MM.1S (cell line): ENCODE results near the gene ADARB2.

ENCODE experiments used
- DNase-seq: peaks from one replicate; pipeline ENCODE4 v3.0.0-alpha.2; 2015
- H2AFZ ChIP-seq: fragments of 300-600 bp; sonication (generic); 2 replicates; pipeline ENCODE4 v1.6.0; 2016; ENCODE audit warnings: antibody characterized with exemption, low read length
- H3F3A ChIP-seq: fragments of 300-600 bp; sonication (generic); 2 replicates; pipeline ENCODE4 v1.6.1; 2016; ENCODE audit warnings: mild to moderate bottlenecking, antibody characterized with exemption, low read length, moderate library complexity, mixed read lengths; ENCODE audit not compliant: insufficient read depth
- H3K27ac ChIP-seq: fragments of 300-600 bp; sonication (generic); 2 replicates; pipeline ENCODE4 v1.5.1; 2016; ENCODE audit warnings: mild to moderate bottlenecking, low read length
- H3K27me3 ChIP-seq: fragments of 300-600 bp; sonication (generic); replicated peaks from 2 replicates; pipeline ENCODE4 v1.6.0; 2016; ENCODE audit warnings: low read length; ENCODE audit not compliant: insufficient read depth
- H3K36me3 ChIP-seq: fragments of 300-600 bp; sonication (generic); replicated peaks from 2 replicates; pipeline ENCODE4 v1.6.1; 2016; ENCODE audit warnings: mild to moderate bottlenecking, low read length, mixed read lengths; ENCODE audit not compliant: insufficient read depth
- H3K4me1 ChIP-seq: fragments of 300-600 bp; sonication (generic); 2 replicates; pipeline ENCODE4 v1.6.1; 2016; ENCODE audit warnings: low read length, mixed read lengths
- H3K4me2 ChIP-seq: fragments of 300-600 bp; sonication (generic); 2 replicates; pipeline ENCODE4 v1.6.0; 2016; ENCODE audit warnings: low read depth, low read length
- H3K4me3 ChIP-seq: fragments of 300-600 bp; sonication (generic); 2 replicates; pipeline ENCODE4 v1.5.1; 2016; ENCODE audit warnings: low read length, mixed read lengths
- H3K79me2 ChIP-seq: fragments of 300-600 bp; sonication (generic); 2 replicates; pipeline ENCODE4 v1.6.1; 2016; ENCODE audit warnings: mixed run types, low read length, mixed read lengths
- H3K9ac ChIP-seq: fragments of 300-600 bp; sonication (generic); 2 replicates; pipeline ENCODE4 v1.6.1; 2016; ENCODE audit warnings: low read length, mixed read lengths
- H3K9me2 ChIP-seq: fragments of 300-600 bp; sonication (generic); replicated peaks from 2 replicates; pipeline ENCODE4 v1.6.1; 2016; ENCODE audit warnings: mild to moderate bottlenecking, low read length, mixed read lengths; ENCODE audit not compliant: insufficient read depth
- H3K9me3 ChIP-seq: fragments of 300-600 bp; sonication (generic); replicated peaks from 2 replicates; pipeline ENCODE4 v1.6.1; 2016; ENCODE audit warnings: mild to moderate bottlenecking, low read length, mixed read lengths; ENCODE audit not compliant: insufficient read depth
- H4K20me1 ChIP-seq: fragments of 300-600 bp; sonication (generic); 2 replicates; pipeline ENCODE4 v1.6.1; 2016; ENCODE audit warnings: mild to moderate bottlenecking, low read length, moderate library complexity, mixed read lengths; ENCODE audit not compliant: insufficient read depth
- EZH2 ChIP-seq: fragments of 300-600 bp; sonication (generic); optimal IDR thresholded peaks from 2 replicates; pipeline ENCODE3; 2017; ENCODE audit warnings: low read depth, mild to moderate bottlenecking, antibody characterized with exemption, low read length, mixed read lengths
- EZH2phosphoT487 ChIP-seq: fragments of 300-600 bp; sonication (generic); IDR thresholded peaks from 2 replicates; pipeline ENCODE4 v1.6.1; 2018; ENCODE audit warnings: antibody characterized with exemption, low read length
- TF ChIP-seq, protein P1 (sequence below): fragments of 300-600 bp; sonication (generic); IDR thresholded peaks from 2 replicates; pipeline ENCODE4 v1.5.1; 2016; ENCODE audit warnings: antibody characterized with exemption, low read length, mixed read lengths

ADARB2 gene

GRCh38 chr10:1183033-1183396, 554.3 kb downstream of the ADARB2 start:
- Histone ChIP-seq H3K79me2 (no peaks in the 10 kb centered on the region), H3K4me2 (no peak overlapping the region), H3K9me3 (no peaks in the 10 kb centered on the region), H3K4me1 (no peaks in the 10 kb centered on the region), H3K9ac (no peak overlapping the region), H3K27me3 (peaks cover 24% of the 10 kb centered on the region; the same call in 1 of the 2 replicates), H4K20me1 (no peaks in the 10 kb centered on the region), H3K9me2 (no peaks in the 10 kb centered on the region), H3K36me3 (no peaks in the 10 kb centered on the region), H3K4me3 (no peak overlapping the region), H2AFZ (no peak overlapping the region), H3F3A (no peaks in the 10 kb centered on the region), H3K27ac (no peak overlapping the region)
- no peak for DNase-seq
- TF ChIP-seq EZH2, result no peak
- no peak for TF ChIP-seq EZH2phosphoT487
- TF ChIP-seq, protein P1, sequence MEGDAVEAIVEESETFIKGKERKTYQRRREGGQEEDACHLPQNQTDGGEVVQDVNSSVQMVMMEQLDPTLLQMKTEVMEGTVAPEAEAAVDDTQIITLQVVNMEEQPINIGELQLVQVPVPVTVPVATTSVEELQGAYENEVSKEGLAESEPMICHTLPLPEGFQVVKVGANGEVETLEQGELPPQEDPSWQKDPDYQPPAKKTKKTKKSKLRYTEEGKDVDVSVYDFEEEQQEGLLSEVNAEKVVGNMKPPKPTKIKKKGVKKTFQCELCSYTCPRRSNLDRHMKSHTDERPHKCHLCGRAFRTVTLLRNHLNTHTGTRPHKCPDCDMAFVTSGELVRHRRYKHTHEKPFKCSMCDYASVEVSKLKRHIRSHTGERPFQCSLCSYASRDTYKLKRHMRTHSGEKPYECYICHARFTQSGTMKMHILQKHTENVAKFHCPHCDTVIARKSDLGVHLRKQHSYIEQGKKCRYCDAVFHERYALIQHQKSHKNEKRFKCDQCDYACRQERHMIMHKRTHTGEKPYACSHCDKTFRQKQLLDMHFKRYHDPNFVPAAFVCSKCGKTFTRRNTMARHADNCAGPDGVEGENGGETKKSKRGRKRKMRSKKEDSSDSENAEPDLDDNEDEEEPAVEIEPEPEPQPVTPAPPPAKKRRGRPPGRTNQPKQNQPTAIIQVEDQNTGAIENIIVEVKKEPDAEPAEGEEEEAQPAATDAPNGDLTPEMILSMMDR, result no peak

DNA sequence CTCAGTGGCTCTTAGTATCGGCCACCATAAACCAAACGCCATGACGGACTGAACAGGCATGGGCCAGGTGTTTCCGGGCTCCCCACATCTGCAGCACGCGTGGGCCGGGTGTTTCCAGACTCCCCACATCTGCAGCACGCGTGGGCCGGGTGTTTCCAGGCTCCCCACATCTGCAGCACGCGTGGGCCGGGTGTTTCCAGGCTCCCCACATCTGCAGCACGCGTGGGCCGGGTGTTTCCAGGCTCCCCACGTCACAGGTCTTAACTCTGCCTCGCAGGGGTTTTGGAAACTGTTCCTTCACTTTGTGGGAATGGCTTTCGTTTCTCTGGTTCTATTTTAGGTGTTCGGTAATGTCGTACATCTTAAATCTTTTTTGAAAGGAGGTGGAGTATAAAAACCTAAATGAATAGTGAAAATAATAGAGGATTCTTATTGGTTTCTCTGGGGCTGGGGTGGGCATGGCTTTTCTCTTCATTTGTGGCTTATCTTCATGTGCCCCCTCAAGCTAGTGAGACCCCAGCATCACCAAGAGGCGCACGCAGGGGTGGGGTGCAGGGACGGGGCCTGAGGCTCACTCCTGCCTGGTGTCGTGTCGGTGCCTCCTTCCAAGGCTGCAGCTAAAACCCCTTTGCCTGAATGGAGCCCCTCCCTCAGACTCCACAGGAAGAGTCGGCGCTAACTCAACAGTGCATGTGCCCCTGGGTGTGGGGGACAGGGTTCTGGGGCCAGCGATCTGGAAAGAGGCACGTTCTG, 554.9 kb downstream of the ADARB2 start:
- Histone ChIP-seq H3K27me3 (peaks cover 24% of the 10 kb centered on the region; the same call in 1 of the 2 replicates), H3K4me3 (no peak overlapping the region), H3K4me1 (no peaks in the 10 kb centered on the region), H3K9me2 (no peaks in the 10 kb centered on the region), H3K36me3 (no peaks in the 10 kb centered on the region), H3K9me3 (no peaks in the 10 kb centered on the region), H3F3A (no peaks in the 10 kb centered on the region), H3K79me2 (no peaks in the 10 kb centered on the region), H3K9ac (no peak overlapping the region), H4K20me1 (no peaks in the 10 kb centered on the region), H3K4me2 (no peak overlapping the region), H3K27ac (no peak overlapping the region), H2AFZ (no peak overlapping the region)
- DNase-seq, result no peak
- TF ChIP-seq EZH2phosphoT487, result no peak
- TF ChIP-seq, protein P1, result no peak
- no peak for TF ChIP-seq EZH2

GRCh38 chr10:1180836-1181235, 556.5 kb downstream of the ADARB2 start:
- peaks cover 24% of the 10 kb centered on the region; the same call in 1 of the 2 replicates for H3K27me3 ChIP-seq
- no peak for DNase-seq

More at GRCh38 chr10:1180836-1181235, 556.5 kb downstream of the ADARB2 start:
- no peaks in the 10 kb centered on the region for H3K36me3 ChIP-seq
- H4K20me1 ChIP-seq, result no peaks in the 10 kb centered on the region
- no peaks in the 10 kb centered on the region for H3K79me2 ChIP-seq
- H3K4me2 ChIP-seq, result no peak overlapping the region
- no peak overlapping the region for H3K27ac ChIP-seq
- H3K9me3 ChIP-seq, result no peaks in the 10 kb centered on the region
- no peaks in the 10 kb centered on the region for H3K4me1 ChIP-seq
- TF ChIP-seq EZH2 (no peak), EZH2phosphoT487 (no peak)
- TF ChIP-seq, protein P1, result no peak
- H3K9ac ChIP-seq, result no peak overlapping the region
- no peaks in the 10 kb centered on the region for H3K9me2 ChIP-seq
- no peak overlapping the region for H3K4me3 ChIP-seq
- no peak overlapping the region for H2AFZ ChIP-seq
- no peaks in the 10 kb centered on the region for H3F3A ChIP-seq
